Calu3 (cell line): Measurements from ENCODE around the gene BPIFB6. TPM values are rescaled to one million over a fixed set of nuclear protein-coding genes. Genes with fewer than 3 reads are reported as not detected.

Experiments
- BruUV-seq: library from RNA; stranded (reverse); fragments of 400-500 nt; replicated peaks from 2 replicates; lab custom pipeline; 2021; lab: Mats Ljungman, UMichigan
- CTCF ChIA-PET: fragments of 300-600 bp; sonication (Branson Sonifier 250); formaldehyde crosslinking; loops from one replicate; lab custom pipeline; 2022; ENCODE audit warnings: antibody characterized with exemption; lab: Charles Lee
- DNase-seq: peaks from one replicate; pipeline ENCODE4 v3.0.0; 2022
- H3K27ac Mint-ChIP-seq: one replicate; pipeline ENCODE4 v1.8.0; 2022; ENCODE audit warnings: mixed read lengths; ENCODE audit not compliant: unreplicated experiment
- H3K27me3 Mint-ChIP-seq: one replicate; pipeline ENCODE4 v1.8.0; 2022; ENCODE audit warnings: mixed read lengths; ENCODE audit not compliant: unreplicated experiment
- H3K36me3 Mint-ChIP-seq: one replicate; pipeline ENCODE4 v1.8.0; 2022; ENCODE audit warnings: mild to moderate bottlenecking, moderate library complexity, mixed read lengths; ENCODE audit not compliant: insufficient read depth, unreplicated experiment
- H3K4me1 Mint-ChIP-seq: one replicate; pipeline ENCODE4 v1.8.0; 2022; ENCODE audit warnings: mild to moderate bottlenecking, low read depth, mixed read lengths; ENCODE audit not compliant: unreplicated experiment
- H3K4me3 Mint-ChIP-seq: one replicate; pipeline ENCODE4 v1.8.0; 2022; ENCODE audit warnings: mild to moderate bottlenecking, low read depth, moderate library complexity, mixed read lengths; ENCODE audit not compliant: unreplicated experiment
- H3K9me3 Mint-ChIP-seq: one replicate; pipeline ENCODE4 v1.8.0; 2022; ENCODE audit warnings: low read depth, mixed read lengths; ENCODE audit not compliant: unreplicated experiment
- intact Hi-C: fragments of 100-400 bp; cut with micrococcal nuclease; formaldehyde crosslinking; loops from one replicate; pipeline ENCODE4 v1.10.0; 2022; ENCODE audit not compliant: unreplicated experiment
- total RNA-seq: library from RNA; stranded (reverse); gene quantifications from 2 replicates; pipeline ENCODE4 v1.2.3, GENCODE V29; 2022
- TF ChIP-seq, protein P1 (sequence below): fragments of 200-600 bp; IDR thresholded peaks from one replicate; pipeline ENCODE4 v1.8.0; 2022; ENCODE audit warnings: antibody characterized with exemption; ENCODE audit not compliant: unreplicated experiment

Gene BPIFB6
- total RNA-seq, 1 experiment from 2014 or later = not detected

DNA sequence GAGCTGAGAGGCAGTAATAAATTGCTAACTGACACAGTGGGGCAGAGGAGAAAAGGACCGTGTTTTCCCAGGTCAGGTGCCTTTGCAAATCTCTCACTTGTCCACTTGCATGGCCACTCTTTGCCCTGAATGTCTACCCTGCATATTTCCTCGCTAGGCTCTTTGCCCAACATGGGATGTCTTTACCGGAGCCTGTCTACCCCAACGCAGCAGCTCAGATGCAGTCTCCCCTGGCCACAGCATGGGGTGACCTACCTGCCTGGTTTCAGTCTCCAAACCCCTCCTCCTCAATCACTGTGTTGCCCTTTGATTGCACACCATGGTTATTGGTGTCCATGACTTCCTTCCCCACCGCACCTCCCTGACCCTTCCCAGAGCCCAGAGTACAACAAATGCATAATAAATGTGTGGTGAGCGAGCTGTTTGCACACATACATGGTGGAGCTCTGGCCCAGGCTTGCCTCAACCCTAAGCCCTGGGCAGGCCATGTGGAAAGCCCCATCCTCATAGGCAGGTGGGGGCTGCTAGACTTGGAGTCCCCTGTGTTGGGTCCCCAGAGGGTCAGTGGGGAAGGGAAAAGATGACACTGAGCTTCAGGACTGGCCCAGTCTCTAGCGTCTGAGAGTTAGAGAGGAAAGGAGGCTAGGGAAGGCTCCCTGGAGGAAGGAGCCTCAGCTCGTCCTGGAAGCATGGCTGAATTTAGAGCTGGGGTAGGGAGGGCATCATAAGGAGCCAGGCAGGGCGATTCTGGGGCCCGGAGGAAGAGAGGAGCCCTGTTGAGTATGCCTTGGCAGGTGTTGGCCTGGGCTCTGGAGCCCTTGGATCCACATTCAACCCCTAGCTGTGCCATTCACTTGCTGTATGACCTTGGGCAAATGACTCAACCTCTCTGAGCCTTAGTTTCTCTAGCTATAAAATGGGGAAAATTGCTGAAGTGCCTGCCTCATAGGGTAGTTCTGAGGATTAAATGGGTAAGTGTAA is 4.4 kb upstream of the BPIFB6 start:
- BruUV-seq = no TSS peak
- Mint-ChIP-seq H3K27ac (no peak overlapping the region), H3K27me3 (no peaks in the 10 kb centered on the region), H3K4me1 (no peaks in the 10 kb centered on the region), H3K36me3 (no peaks in the 10 kb centered on the region), H3K9me3 (no peaks in the 10 kb centered on the region), H3K4me3 (no peak overlapping the region)
- intact Hi-C loops = no loop called here
- CTCF ChIA-PET = interaction anchor here (0.6 to 1.0 kb wide), 2 partner anchors 10 to 1947 kb away, joined by 4 to 10 read pairs; no protein-coding TSS in a partner anchor
- DNase-seq = no peak
- TF ChIP-seq, protein P1, sequence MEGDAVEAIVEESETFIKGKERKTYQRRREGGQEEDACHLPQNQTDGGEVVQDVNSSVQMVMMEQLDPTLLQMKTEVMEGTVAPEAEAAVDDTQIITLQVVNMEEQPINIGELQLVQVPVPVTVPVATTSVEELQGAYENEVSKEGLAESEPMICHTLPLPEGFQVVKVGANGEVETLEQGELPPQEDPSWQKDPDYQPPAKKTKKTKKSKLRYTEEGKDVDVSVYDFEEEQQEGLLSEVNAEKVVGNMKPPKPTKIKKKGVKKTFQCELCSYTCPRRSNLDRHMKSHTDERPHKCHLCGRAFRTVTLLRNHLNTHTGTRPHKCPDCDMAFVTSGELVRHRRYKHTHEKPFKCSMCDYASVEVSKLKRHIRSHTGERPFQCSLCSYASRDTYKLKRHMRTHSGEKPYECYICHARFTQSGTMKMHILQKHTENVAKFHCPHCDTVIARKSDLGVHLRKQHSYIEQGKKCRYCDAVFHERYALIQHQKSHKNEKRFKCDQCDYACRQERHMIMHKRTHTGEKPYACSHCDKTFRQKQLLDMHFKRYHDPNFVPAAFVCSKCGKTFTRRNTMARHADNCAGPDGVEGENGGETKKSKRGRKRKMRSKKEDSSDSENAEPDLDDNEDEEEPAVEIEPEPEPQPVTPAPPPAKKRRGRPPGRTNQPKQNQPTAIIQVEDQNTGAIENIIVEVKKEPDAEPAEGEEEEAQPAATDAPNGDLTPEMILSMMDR = no peak

DNA sequence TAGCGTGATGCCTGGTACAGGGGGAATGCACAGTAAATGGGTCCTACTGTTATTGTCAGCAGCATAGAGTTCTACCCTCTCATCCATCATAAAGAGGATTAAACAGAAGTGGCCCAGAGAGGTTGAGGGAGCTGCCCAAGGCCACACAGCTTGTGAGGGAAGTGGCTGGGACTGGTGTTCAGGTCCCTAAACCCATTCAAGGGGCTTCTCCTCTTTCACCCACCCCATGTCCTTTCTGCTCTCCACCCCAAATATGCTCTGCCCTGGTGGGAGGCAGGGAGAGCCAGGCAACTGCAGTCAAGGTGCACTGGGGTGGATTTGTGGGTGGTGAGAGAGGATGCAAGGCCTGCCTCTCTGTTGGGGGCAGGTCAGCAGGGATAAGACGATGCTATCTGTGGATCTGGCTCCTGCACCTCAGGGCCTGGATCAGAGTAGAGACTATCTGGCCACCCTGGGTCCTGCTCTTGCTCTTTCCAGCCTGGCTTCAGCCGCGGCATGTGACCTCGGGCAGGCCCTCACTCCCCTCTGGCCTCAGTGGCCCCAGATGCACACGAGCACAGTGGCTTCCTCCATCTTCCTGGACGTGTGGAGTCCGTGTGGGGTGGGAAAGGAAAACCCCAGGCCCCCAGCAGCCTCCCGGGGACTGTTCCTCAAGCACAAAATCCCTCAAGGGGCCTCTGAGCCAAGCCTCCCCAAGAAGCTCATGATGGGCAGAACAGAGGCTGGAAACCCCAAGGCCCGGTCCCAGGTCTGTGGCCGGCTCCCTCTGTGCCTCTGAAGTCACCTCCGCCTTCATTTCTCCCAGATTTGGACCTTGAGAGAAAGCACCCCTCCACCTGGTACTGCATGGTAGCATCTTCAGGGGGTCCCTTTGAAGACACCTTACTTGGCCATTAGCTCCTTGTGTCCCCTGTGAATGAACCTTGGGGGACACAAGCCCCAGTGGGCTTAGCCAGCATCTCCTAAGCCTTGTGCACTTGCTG is 3.4 kb upstream of the BPIFB6 start:
- H3K27ac Mint-ChIP-seq = no peak overlapping the region
- no peaks in the 10 kb centered on the region for H3K9me3 Mint-ChIP-seq
- H3K4me3 Mint-ChIP-seq = no peak overlapping the region
- no peaks in the 10 kb centered on the region for H3K36me3 Mint-ChIP-seq
- no peaks in the 10 kb centered on the region for H3K4me1 Mint-ChIP-seq
- DNase-seq = no peak
- H3K27me3 Mint-ChIP-seq = no peaks in the 10 kb centered on the region
- TF ChIP-seq, protein P1 = no peak
- intact Hi-C loops = no loop called here
- CTCF ChIA-PET = interaction anchor here (0.6 to 1.0 kb wide), 2 partner anchors 11 to 319 kb away, joined by 4 read pairs; no protein-coding TSS in a partner anchor
- BruUV-seq = no TSS peak

DNA sequence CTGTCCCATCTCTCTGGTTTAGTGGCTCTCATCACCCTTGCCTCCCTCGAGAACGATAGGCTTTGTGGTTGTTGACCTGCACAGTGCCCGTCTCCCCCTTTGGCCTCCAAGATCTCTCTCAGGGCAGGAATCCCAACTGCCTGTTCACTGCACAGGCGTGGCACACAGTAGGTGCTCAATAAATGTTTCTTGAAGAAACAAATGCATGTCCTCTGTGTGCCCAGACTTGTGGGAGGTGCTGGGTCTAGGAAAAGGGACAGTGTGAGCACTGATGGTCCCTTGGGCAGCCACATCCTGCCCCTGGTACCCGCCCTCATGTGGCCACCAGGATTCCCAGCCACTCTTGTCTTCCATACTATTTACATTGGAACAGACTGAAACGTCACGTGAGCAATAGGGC is 2.6 kb upstream of the BPIFB6 start:
- H3K4me3 Mint-ChIP-seq = no peak overlapping the region
- TF ChIP-seq, protein P1 = no peak
- H3K4me1 Mint-ChIP-seq = no peaks in the 10 kb centered on the region
- H3K36me3 Mint-ChIP-seq = no peaks in the 10 kb centered on the region
- no peak for DNase-seq
- no TSS peak for BruUV-seq
- H3K27me3 Mint-ChIP-seq = no peaks in the 10 kb centered on the region
- intact Hi-C loops = no loop called here
- no peak overlapping the region for H3K27ac Mint-ChIP-seq
- H3K9me3 Mint-ChIP-seq = no peaks in the 10 kb centered on the region
- CTCF ChIA-PET = interaction anchor here (0.6 kb wide), 1 partner anchor 320 kb away, joined by 4 read pairs; no protein-coding TSS in a partner anchor

DNA sequence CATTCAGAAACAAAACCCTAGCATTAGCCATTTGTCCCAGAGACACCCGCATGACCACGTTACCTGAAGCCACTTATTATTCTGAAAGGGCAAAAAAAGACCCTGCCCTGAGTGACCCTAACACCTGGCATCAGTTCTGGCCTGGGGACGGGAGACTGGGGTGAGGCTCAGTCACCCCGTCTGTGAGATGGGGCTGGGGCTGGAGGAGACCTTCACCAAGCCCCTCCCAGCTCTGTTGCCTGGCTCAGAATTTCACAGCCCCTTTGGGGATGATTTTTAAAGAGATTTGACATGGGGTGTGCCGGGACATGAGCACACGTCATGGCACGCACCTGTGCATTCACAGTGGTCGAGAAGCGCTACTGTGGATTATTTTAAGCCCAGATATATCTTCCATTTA is 1.4 kb upstream of the BPIFB6 start:
- DNase-seq = no peak
- Mint-ChIP-seq H3K27me3 (no peaks in the 10 kb centered on the region), H3K27ac (no peak overlapping the region), H3K36me3 (no peaks in the 10 kb centered on the region), H3K9me3 (no peaks in the 10 kb centered on the region), H3K4me1 (no peaks in the 10 kb centered on the region), H3K4me3 (no peak overlapping the region)
- intact Hi-C loops = no loop called here
- CTCF ChIA-PET = interaction anchor here (0.6 kb wide), 2 partner anchors 516 to 1445 kb away, joined by 3 to 4 read pairs; no protein-coding TSS in a partner anchor
- BruUV-seq = no TSS peak
- TF ChIP-seq, protein P1 = no peak
